Myocyte (in vitro differentiated cells): ENCODE measurements around the gene ALDH16A1. TPM values are rescaled to one million over a fixed set of nuclear protein-coding genes. Genes with fewer than 3 reads are reported as not detected.

ENCODE experiments used
- DNase-seq: peaks from one replicate; pipeline ENCODE4 v3.0.0-alpha.2; 2012; ENCODE audit warnings: low read depth
- total RNA-seq: library from RNA; depleted of rRNA; stranded (reverse); fragments of >200 nt; gene quantifications from 2 replicates; pipeline ENCODE4 v1.2.3, GENCODE V29; 2014

The ALDH16A1 gene
- total RNA-seq, 1 donor from 2014 or later, result 14.4 TPM

- DNase-seq, result no peak
These were observed 29.7 kb upstream of the ALDH16A1 start, which contains the start of gene PTH2 for GRCh38 chr19:49423071-49423984. Gene PTH2, minus strand, starts transcription at chr19:49423441. Its CDS starts 102 bp downstream, at chr19:49423339.

- DNase-seq, result no peak
These were observed 29.1 kb upstream of the ALDH16A1 start for GRCh38 chr19:49423985-49424303.

DNA sequence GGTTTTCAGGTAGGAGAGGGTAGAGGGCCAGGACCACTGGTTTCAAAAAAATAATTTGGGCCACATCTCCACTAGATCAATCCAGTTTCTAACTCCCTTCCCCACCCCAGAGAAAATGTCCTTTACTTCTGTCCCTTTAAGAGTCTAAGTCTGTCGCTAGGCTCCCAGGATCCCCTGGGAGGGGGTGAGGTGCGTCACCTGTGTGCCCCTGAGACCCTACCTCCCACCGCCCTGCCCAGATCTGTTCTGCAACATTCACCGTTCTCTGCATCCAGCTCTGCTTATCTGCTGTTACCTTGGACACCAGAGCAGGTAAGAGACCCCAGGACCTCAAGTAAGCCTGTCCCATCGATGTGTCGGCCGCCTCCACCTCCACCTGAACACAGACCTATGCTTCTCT, 27.8 kb upstream of the ALDH16A1 start, which contains the start of gene GFY:
TSS of gene GFY (plus strand) at position 211 of the 400 bp plus-strand sequence. CDS start 1,043 bp downstream, outside the sequence.
- DNase-seq, result no peak

DNA sequence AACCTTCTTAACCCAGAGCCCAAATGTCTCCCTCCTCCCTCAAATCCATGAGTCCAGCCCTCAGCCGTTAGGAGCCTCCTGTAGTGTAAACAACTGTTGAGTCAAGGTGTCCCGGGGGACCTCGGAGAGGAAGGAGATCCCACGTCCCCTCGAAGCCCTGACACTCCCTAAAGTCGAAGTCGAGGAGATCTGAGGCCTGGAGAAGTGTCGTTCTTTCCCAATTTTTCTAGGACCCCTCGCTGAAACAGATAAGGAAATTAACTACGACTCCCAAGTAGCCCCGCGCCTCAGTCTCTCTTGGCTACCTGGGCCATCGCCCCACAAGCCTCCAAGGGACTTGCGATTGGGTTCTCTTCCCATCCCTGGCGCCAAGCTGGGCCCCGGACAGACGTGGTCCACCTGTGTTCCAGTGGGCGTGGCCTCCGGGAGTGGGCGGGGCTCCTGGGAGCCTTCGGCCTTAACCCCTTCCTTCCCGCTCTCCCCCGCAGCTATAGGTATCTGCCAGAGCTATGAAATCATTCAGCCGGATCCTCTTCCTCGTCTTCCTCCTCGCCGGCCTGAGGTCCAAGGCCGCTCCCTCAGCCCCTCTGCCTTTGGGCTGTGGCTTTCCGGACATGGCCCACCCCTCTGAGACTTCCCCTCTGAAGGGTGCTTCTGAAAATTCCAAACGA, 27.0 kb upstream of the ALDH16A1 start:
- no peak for DNase-seq

GRCh38 chr19:49427339-49427738, 25.7 kb upstream of the ALDH16A1 start:
- DNase-seq, result no peak

DNA sequence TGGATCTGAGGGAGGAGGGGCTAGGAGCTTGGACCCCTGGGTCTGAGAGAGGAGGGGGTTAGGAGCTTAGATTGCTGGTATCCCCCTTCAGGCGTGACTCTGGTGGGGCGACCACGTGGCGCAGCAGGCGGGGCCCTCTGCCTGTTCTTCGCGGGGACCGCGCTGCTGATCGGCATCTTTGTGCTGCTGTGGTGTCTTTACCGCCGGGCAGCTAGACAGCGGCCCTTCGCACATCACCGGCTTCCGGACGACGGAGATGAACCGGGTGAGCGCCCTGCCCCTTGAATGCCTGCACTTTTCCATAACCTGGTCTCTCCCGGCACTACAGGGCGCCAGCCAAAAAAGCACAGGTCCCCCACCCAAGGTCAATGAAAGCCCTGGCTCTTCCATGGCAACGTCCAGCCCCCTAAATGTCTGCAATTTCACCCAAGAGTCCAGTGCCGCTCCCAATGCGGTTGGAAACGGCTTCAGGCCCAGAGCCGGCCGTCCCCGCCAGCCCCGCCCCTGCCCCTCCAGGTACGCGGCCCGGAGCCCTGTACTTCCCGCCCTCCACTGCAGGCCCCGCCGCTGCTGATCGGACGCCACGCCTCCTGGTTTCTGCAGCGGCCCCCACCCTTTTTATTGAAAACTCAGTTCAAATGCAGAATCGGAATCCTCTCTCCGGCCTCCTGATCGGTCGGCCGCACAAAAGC, 25.0 kb upstream of the ALDH16A1 start:
- no peak for DNase-seq

GRCh38 chr19:49428547-49429451, 24.2 kb upstream of the ALDH16A1 start:
- no peak for DNase-seq

- DNase-seq, result no peak
These were observed 22.8 kb upstream of the ALDH16A1 start for GRCh38 chr19:49430172-49430677.

GRCh38 chr19:49430678-49431329, 22.2 kb upstream of the ALDH16A1 start:
- DNase-seq, result no peak

GRCh38 chr19:49431330-49431749, 21.7 kb upstream of the ALDH16A1 start:
- no peak for DNase-seq

GRCh38 chr19:49432141-49433073, 20.6 kb upstream of the ALDH16A1 start:
- DNase-seq, result no peak

GRCh38 chr19:49433240-49433901, 19.7 kb upstream of the ALDH16A1 start:
- DNase-seq, result no peak

- DNase-seq, result no peak
These were observed 18.0 kb upstream of the ALDH16A1 start for GRCh38 chr19:49434907-49435583.

GRCh38 chr19:49435670-49436069, 17.4 kb upstream of the ALDH16A1 start:
- DNase-seq, result no peak

DNA sequence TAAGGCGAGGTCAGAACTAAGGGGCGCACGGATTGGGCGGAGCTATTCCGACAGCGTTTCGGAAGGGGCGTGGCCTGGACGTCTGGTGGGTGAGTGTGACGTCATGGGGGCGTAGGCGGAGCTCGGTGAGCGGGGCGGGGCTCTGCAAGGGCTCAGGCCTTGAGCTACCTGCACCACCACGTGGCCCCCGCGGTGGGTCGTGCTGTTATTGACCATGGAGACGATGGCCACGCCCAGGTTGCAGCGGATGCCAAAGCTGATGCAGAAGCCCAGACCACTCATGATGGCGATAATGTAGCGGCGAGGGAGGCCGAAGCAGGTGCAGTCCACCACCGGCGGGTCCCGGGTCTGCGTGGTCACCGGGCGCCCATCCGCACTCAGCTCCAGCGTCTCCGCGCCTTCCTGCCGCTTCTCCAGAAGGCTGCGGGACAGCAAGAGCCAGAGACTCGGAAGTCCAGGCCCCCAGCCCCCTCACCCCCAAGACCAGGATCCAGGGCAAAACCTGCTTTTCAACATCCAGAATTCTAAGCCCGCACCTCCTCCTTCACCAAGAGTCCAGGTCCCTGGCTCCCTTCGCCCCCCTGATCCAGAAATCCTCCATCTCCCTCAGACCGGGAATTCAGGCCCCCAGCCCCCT, 16.5 kb upstream of the ALDH16A1 start:
- no peak for DNase-seq

GRCh38 chr19:49437231-49437630, 15.8 kb upstream of the ALDH16A1 start:
- DNase-seq, result no peak

GRCh38 chr19:49438261-49438660, 14.8 kb upstream of the ALDH16A1 start:
- DNase-seq, result no peak
